ENCODE data around the gene C9orf78. TPM values are rescaled to one million over a fixed set of nuclear protein-coding genes. Genes with fewer than 3 reads are reported as not detected.

Gene C9orf78
- total and polyA plus RNA-seq, 2 experiments from 2014 or later = 34.4 to 84.6 TPM

GRCh38 chr9:129811967-129812363 is 23.1 kb downstream of the C9orf78 start:
- Histone ChIP-seq H3K4me2 (no peak overlapping the region), H3K9me2 (ENCODE audit: insufficient read depth) (no peaks in the 10 kb centered on the region), H3K79me2 (replicated peaks; ENCODE audit: insufficient read depth) (peaks cover 16% of the 10 kb centered on the region), H3F3A (replicated peaks; ENCODE audit: low read depth) (peaks cover 18% of the 10 kb centered on the region; the same call in 1 of the 2 replicates), H3K27me3 (ENCODE audit: insufficient read depth) (no peaks in the 10 kb centered on the region), H3K4me1 (ENCODE audit: insufficient read depth) (no peaks in the 10 kb centered on the region), H4K20me1 (replicated peaks; ENCODE audit: insufficient read depth) (peaks cover 23% of the 10 kb centered on the region), H3K36me3 (ENCODE audit: insufficient read depth) (peaks cover under 1% of the 10 kb centered on the region; the same call in 1 of the 2 replicates), H3K27ac (ENCODE audit: low read depth) (no peak overlapping the region), H3K4me3 (no peak overlapping the region), H2AFZ (no peak overlapping the region)
- ATAC-seq (no peak), DNase-seq (ENCODE audit: low spot score) (no peak)
- Mint-ChIP-seq H3K36me3 (ENCODE audit: low read depth) (peaks cover 68% of the 10 kb centered on the region), H3K9me3 (no peaks in the 10 kb centered on the region), H3K4me1 (no peaks in the 10 kb centered on the region), H3K4me3 (no peak overlapping the region), H3K27ac (no peak overlapping the region), H3K27me3 (ENCODE audit: insufficient read depth, low read depth, poor library complexity) (peaks cover 10% of the 10 kb centered on the region)
- TF ChIP-seq NANOG (IDR thresholded peaks at IDR 0.05; ENCODE audit: borderline replicate concordance) (no peak), CREB1 (CRISPR knock-in tag; IDR thresholded peaks at IDR 0.05; ENCODE audit: low read depth) (no peak), ETS1 (IDR thresholded peaks at IDR 0.05) (no peak), ZNF114 (CRISPR knock-in tag; IDR thresholded peaks at IDR 0.05) (no peak), ZNF462 (CRISPR knock-in tag; IDR thresholded peaks at IDR 0.05) (no peak), JUNB (IDR thresholded peaks at IDR 0.05; ENCODE audit: unreplicated experiment) (no peak), EZH2phosphoT487 (IDR thresholded peaks at IDR 0.05; ENCODE audit: unreplicated experiment) (no peak), REST (IDR thresholded peaks at IDR 0.05; ENCODE audit: unreplicated experiment) (no peak), EZH2 (IDR thresholded peaks at IDR 0.05; ENCODE audit: low read depth, unreplicated experiment) (no peak)
